SK-N-SH treated with all-trans-retinoic acid at 6 μM for 48 hours (cell line): ENCODE results near the gene SLC6A16.
"Not testable (repeated sequence)": the region's sequence is repeated elsewhere in the genome, so short reads cannot be mapped to it uniquely, and the experiment has no call there.

Source experiments
- ATAC-seq: fragments of 200-7000 bp; cut with Tn5 transposase; 3 replicates; pipeline ENCODE4 v1.9.1; 2020; ENCODE audit warnings: mild to moderate bottlenecking, moderate library complexity
- BACH2 ChIP-seq: fragments of 250-450 bp; sonication (Bioruptor Pico); IDR thresholded peaks from 2 replicates; pipeline ENCODE4 v1.9.0; 2021; ENCODE audit warnings: mild to moderate bottlenecking, borderline replicate concordance
- CREB5 ChIP-seq: fragments of 250-450 bp; sonication (Bioruptor Pico); IDR thresholded peaks from 2 replicates; pipeline ENCODE4 v1.5.1; 2020; ENCODE audit warnings: low read depth, mild to moderate bottlenecking, moderate library complexity
- CSDC2 ChIP-seq: fragments of 250-450 bp; sonication (Bioruptor Pico); IDR thresholded peaks from 2 replicates; pipeline ENCODE4 v1.5.0; 2020; ENCODE audit warnings: mild to moderate bottlenecking, moderate library complexity
- CSRNP3 ChIP-seq: fragments of 250-450 bp; sonication (Bioruptor Pico); IDR thresholded peaks from 2 replicates; pipeline ENCODE4 v1.5.1; 2021; ENCODE audit warnings: mild to moderate bottlenecking, moderate library complexity
- ESRRG ChIP-seq: fragments of 250-450 bp; sonication (Bioruptor Pico); IDR thresholded peaks from 2 replicates; pipeline ENCODE4 v1.6.1; 2021; ENCODE audit warnings: mild to moderate bottlenecking
- GLIS3 ChIP-seq: fragments of 250-450 bp; sonication (Bioruptor Pico); IDR thresholded peaks from 2 replicates; pipeline ENCODE4 v1.5.0; 2020; ENCODE audit warnings: mild to moderate bottlenecking, moderate library complexity
- ISL1 ChIP-seq: fragments of 250-450 bp; sonication (Bioruptor Pico); IDR thresholded peaks from 2 replicates; pipeline ENCODE4 v2.1.2; 2022; ENCODE audit warnings: mild to moderate bottlenecking, moderate library complexity
- PATZ1 ChIP-seq: fragments of 250-450 bp; sonication (Bioruptor Pico); IDR thresholded peaks from 2 replicates; pipeline ENCODE4 v1.8.0; 2020; ENCODE audit warnings: mild to moderate bottlenecking, moderate library complexity, borderline replicate concordance
- POU6F1 ChIP-seq: fragments of 250-450 bp; sonication (Bioruptor Pico); IDR thresholded peaks from 2 replicates; pipeline ENCODE4 v1.8.0; 2021; ENCODE audit warnings: low read depth, mild to moderate bottlenecking, moderate library complexity, borderline replicate concordance
- RARB ChIP-seq: fragments of 250-450 bp; sonication (Bioruptor Pico); IDR thresholded peaks from 2 replicates; pipeline ENCODE4 v1.8.0; 2021; ENCODE audit warnings: mild to moderate bottlenecking, moderate library complexity
- TCF4 ChIP-seq: fragments of 250-450 bp; sonication (Bioruptor Pico); IDR thresholded peaks from 2 replicates; pipeline ENCODE4 v1.8.0; 2021; ENCODE audit warnings: mild to moderate bottlenecking, moderate library complexity, borderline replicate concordance
- TOX ChIP-seq: fragments of 250-450 bp; sonication (Bioruptor Pico); IDR thresholded peaks from 2 replicates; pipeline ENCODE4 v1.8.0; 2021; ENCODE audit warnings: mild to moderate bottlenecking, moderate library complexity, borderline replicate concordance
- TSHZ2 ChIP-seq: fragments of 250-450 bp; sonication (Bioruptor Pico); IDR thresholded peaks from 2 replicates; pipeline ENCODE4 v1.5.0; 2020; ENCODE audit warnings: mild to moderate bottlenecking, moderate library complexity
- ZFP3 ChIP-seq: fragments of 250-450 bp; sonication (Bioruptor Pico); IDR thresholded peaks from 2 replicates; pipeline ENCODE4 v1.5.0; 2020; ENCODE audit warnings: mild to moderate bottlenecking, moderate library complexity
- ZFP30 ChIP-seq: fragments of 450-650 bp; formaldehyde crosslinking; IDR thresholded peaks from 2 replicates; pipeline ENCODE4 v1.5.0; 2022; ENCODE audit warnings: mild to moderate bottlenecking, moderate library complexity
- ZNF565 ChIP-seq: fragments of 450-650 bp; formaldehyde crosslinking; conservative IDR thresholded peaks from 2 replicates; pipeline ENCODE4 v1.5.0; 2020; ENCODE audit warnings: low read depth, mild to moderate bottlenecking, moderate library complexity
- ZNF70 ChIP-seq: fragments of 450-650 bp; formaldehyde crosslinking; IDR thresholded peaks from 2 replicates; pipeline ENCODE4 v1.5.0; 2020; ENCODE audit warnings: mild to moderate bottlenecking, moderate library complexity
- ZNF8 ChIP-seq: fragments of 450-650 bp; formaldehyde crosslinking; IDR thresholded peaks from 2 replicates; pipeline ENCODE4 v1.5.0; 2020; ENCODE audit warnings: mild to moderate bottlenecking, moderate library complexity

The SLC6A16 gene

GRCh38 chr19:49324801-49325576 lies at the start of gene SLC6A16:
Gene SLC6A16, minus strand, starts transcription at chr19:49325191. Its CDS starts 13,844 bp downstream, at chr19:49311347.
- no peak for ATAC-seq

GRCh38 chr19:49373174-49373573 lies 48.2 kb upstream of the SLC6A16 start:
- not testable (repeated sequence) for ATAC-seq

More at GRCh38 chr19:49324801-49325576, at the start of gene SLC6A16:
- TF ChIP-seq ZFP3 (CRISPR knock-in tag) (no peak), ESRRG (CRISPR knock-in tag) (no peak), ISL1 (CRISPR knock-in tag) (no peak), CREB5 (no peak)

GRCh38 chr19:49371184-49371583 lies 46.2 kb upstream of the SLC6A16 start:
- TF ChIP-seq TSHZ2 (CRISPR knock-in tag) (no peak), CSRNP3 (CRISPR knock-in tag) (no peak), ISL1 (CRISPR knock-in tag) (no peak), RARB (CRISPR knock-in tag) (no peak), ZNF565 (no peak), ZNF8 (no peak), ZNF70 (CRISPR knock-in tag) (no peak), BACH2 (CRISPR knock-in tag) (no peak), TCF4 (CRISPR knock-in tag) (no peak), CSDC2 (no peak), CREB5 (no peak)
- no peak for ATAC-seq

- ATAC-seq: no peak
- TF ChIP-seq TOX (CRISPR knock-in tag) (no peak), RARB (CRISPR knock-in tag) (no peak), POU6F1 (no peak), GLIS3 (no peak), ZFP3 (CRISPR knock-in tag) (no peak), ZNF70 (CRISPR knock-in tag) (no peak), PATZ1 (CRISPR knock-in tag) (no peak), CSRNP3 (CRISPR knock-in tag) (no peak), ZFP30 (no peak), ISL1 (CRISPR knock-in tag) (no peak), BACH2 (CRISPR knock-in tag) (no peak), TSHZ2 (CRISPR knock-in tag) (no peak)
Observed at GRCh38 chr19:49368711-49369358, 43.8 kb upstream of the SLC6A16 start.
